HepG2 (cell line): Measurements from ENCODE around the gene URGCP. TPM values are rescaled to one million over a fixed set of nuclear protein-coding genes. Genes with fewer than 3 reads are reported as not detected.

Experiments used
- ATAC-seq: fragments of 200-7000 bp; cut with Tn5 transposase; 3 replicates; pipeline ENCODE4 v1.9.1; 2020; ENCODE audit warnings: mild to moderate bottlenecking, moderate library complexity
- BruUV-seq: library from RNA; stranded (reverse); fragments of 400-500 nt; replicated peaks from 2 replicates; lab custom pipeline; 2021; lab: Mats Ljungman, UMichigan
- CTCF ChIA-PET: fragments of 300-600 bp; formaldehyde crosslinking; extraction: SDS; loops from one replicate; lab custom pipeline; 2021; ENCODE audit warnings: low total read pairs, inconsistent platforms, low intra/inter-chr PET ratio; lab: Yijun Ruan, JAX
- POLR2A ChIA-PET: fragments of 350-600 bp; sonication (Branson Sonifier 250); formaldehyde crosslinking; loops from one replicate; lab custom pipeline; 2020; ENCODE audit warnings: antibody characterized with exemption, inconsistent platforms; lab: Yijun Ruan, JAX
- DNase-seq: peaks from one replicate; pipeline ENCODE4 v3.0.0-alpha.2; 2015; ENCODE audit warnings: low spot score
- FAIRE-seq: peaks from 3 replicates; lab custom pipeline; 2011; peaks lifted over from hg19 to GRCh38; lab: Jason Lieb, UNC
- H2AFZ ChIP-seq: one replicate; pipeline ENCODE4 v1.6.1; 2011; ENCODE audit warnings: low read length, inconsistent platforms
- H3K27ac ChIP-seq: fragments of 300-600 bp; 3 replicates; pipeline ENCODE4 v1.8.0; 2011; ENCODE audit warnings: mixed run types, mild to moderate bottlenecking, mixed read lengths, low read length, inconsistent platforms; ENCODE audit not compliant: insufficient read depth; ENCODE audit errors: extremely low read length
- H3K27me3 ChIP-seq, 2 experiments: fragments of 200-600 bp in 1 of 2; 2 replicates in 1 of 2; 3 replicates in 1 of 2; pipeline versions ENCODE4 v1.6.0 to v1.8.0; 2011; ENCODE audit warnings: low read length in 2 of 2, mild to moderate bottlenecking in 2 of 2, moderate library complexity in 2 of 2, inconsistent platforms in 1 of 2; ENCODE audit not compliant: insufficient read depth in 2 of 2, control insufficient read depth in 1 of 2
- H3K36me3 ChIP-seq, 2 experiments: fragments of 200-600 bp in 1 of 2; replicated peaks in 1 of 2; 2 replicates in 1 of 2; 3 replicates in 1 of 2; pipeline versions ENCODE4 v1.5.1 to v1.8.0; 2011; ENCODE audit warnings: low read length in 2 of 2, inconsistent platforms in 1 of 2; ENCODE audit not compliant: insufficient read depth in 2 of 2, control insufficient read depth in 1 of 2
- H3K4me1 ChIP-seq: 2 replicates; pipeline ENCODE4 v1.5.1; 2012; ENCODE audit warnings: low read length, inconsistent platforms; ENCODE audit not compliant: insufficient read depth
- H3K4me2 ChIP-seq: 2 replicates; pipeline ENCODE4 v1.6.0; 2011; ENCODE audit warnings: low read depth, low read length, inconsistent platforms
- H3K4me3 ChIP-seq, 3 experiments: fragments of 200-600 bp in 1 of 3; sonication (generic), shearing (Covaris generic) in 1 of 3; replicated peaks in 1 of 3; 2 replicates each; pipeline ENCODE4 v1.5.1; 2011 to 2016; ENCODE audit warnings: low read length in 3 of 3, inconsistent platforms in 2 of 3, low read depth in 2 of 3, mild to moderate bottlenecking in 2 of 3, control low read depth in 1 of 3, mixed read lengths in 1 of 3; ENCODE audit not compliant: insufficient read depth in 1 of 3
- H3K79me2 ChIP-seq: one replicate; pipeline ENCODE4 v1.6.1; 2011; ENCODE audit warnings: low read length, inconsistent platforms; ENCODE audit not compliant: insufficient read depth
- H3K9ac ChIP-seq: 2 replicates; pipeline ENCODE4 v1.6.0; 2011; ENCODE audit warnings: mild to moderate bottlenecking, low read depth, low read length, inconsistent platforms; ENCODE audit not compliant: insufficient read depth
- H3K9me3 ChIP-seq: 2 replicates; pipeline ENCODE4 v1.5.1; 2012; ENCODE audit warnings: mild to moderate bottlenecking, low read length
- H4K20me1 ChIP-seq: 2 replicates; pipeline ENCODE4 v1.6.0; 2011; ENCODE audit warnings: inconsistent platforms, mild to moderate bottlenecking, low read length, moderate library complexity; ENCODE audit not compliant: insufficient read depth
- LRRFIP1 ChIP-seq: sonication (generic); formaldehyde crosslinking; conservative IDR thresholded peaks from 2 replicates; pipeline ENCODE4 v1.4.0; 2020; ENCODE audit warnings: missing genetic modification reagents
- WGBS: methylation state at CpG from one replicate; pipeline ENCODE4 v1.1.6; 2017; ENCODE audit warnings: low lambda C conversion rate; 5-methylcytosine and 5-hydroxymethylcytosine counted together
- in situ Hi-C: cut with HindIII; loops from 2 replicates; pipeline ENCODE4 v1.10.0; 2017; ENCODE audit warnings: low pct_unique_long_range_greater_than_20kb; ENCODE audit not compliant: extremely low pct_ligation_motif_present
- intact Hi-C: fragments of 100-400 bp; cut with micrococcal nuclease; formaldehyde crosslinking; loops from one replicate; pipeline ENCODE4 v1.10.0; 2022; ENCODE audit not compliant: unreplicated experiment
- polyA plus RNA-seq, 8 experiments: library from polyadenylated mRNA; depleted of rRNA in 3 of 8; stranded (reverse) in 7 of 8; unstranded in 1 of 8; fragments of >200 nt; fragmentation: Illumina TruSeq in 4 of 8; extraction: Trizol in 4 of 8; gene quantifications; 2 replicates each; pipeline versions ENCODE4 v1.2.1 to v1.2.3, GENCODE V29; 2011 to 2016; ENCODE audit warnings: low read depth in 4 of 8, missing spikeins in 1 of 8, mixed read lengths in 1 of 8; ENCODE audit not compliant: insufficient read depth in 1 of 8
- total RNA-seq, 5 experiments: library from RNA; depleted of rRNA; stranded (reverse); fragments of >200 nt; fragmentation: Illumina TruSeq; extraction: Trizol; gene quantifications; 2 replicates each; pipeline ENCODE4 v1.2.3, GENCODE V29; 2016; ENCODE audit warnings: low read depth in 1 of 5
- TF ChIP-seq, protein P1 (sequence below): sonication (generic); formaldehyde crosslinking; IDR thresholded peaks from 2 replicates; pipeline ENCODE4 v1.4.0; 2020; ENCODE audit warnings: missing genetic modification reagents

Gene URGCP
- total and polyA plus RNA-seq, 2 of the 13 experiments (the other 11 are each of a cell fraction or from before 2014, with no cell fraction given): 22.3 to 25.8 TPM

DNA sequence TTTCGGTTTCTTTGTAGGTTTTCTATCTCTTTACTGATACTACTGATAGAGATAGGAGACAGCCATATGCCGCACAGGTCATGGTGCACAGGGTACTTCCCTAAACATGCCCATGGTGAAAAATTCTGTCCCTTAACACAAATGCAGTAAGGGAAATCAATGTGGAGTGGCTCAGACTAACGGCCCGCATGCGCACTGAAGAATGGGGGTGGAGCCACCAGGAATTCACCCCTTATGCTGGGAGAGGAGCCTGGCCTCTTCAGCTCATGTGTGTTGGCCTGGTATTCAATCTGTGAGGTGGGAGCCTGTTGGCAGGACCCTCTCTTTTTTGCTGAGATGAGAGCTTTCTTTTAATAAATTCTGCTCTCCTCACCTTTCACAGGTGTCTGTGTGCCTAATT lies 8.4 kb upstream of the URGCP start:
- CTCF ChIA-PET: no interaction called here
- Histone ChIP-seq H3K9me3 (no peaks in the 10 kb centered on the region), H4K20me1 (no peaks in the 10 kb centered on the region), H3K79me2 (no peaks in the 10 kb centered on the region), H3K27ac (no peak overlapping the region), H3K9ac (no peak overlapping the region), H3K4me3 (no peak overlapping the region), H3K36me3 (no peaks in the 10 kb centered on the region), H2AFZ (no peak overlapping the region), H3K27me3 (no peaks in the 10 kb centered on the region), H3K4me2 (no peak overlapping the region), H3K4me1 (no peaks in the 10 kb centered on the region)
- DNase-seq (no peak), FAIRE-seq (no peak), ATAC-seq (no peak)
- BruUV-seq: no TSS peak
- 68% methylated on average over 5 of the region's 5 CpGs for WGBS
- POLR2A ChIA-PET: no interaction called here
- in situ Hi-C loops (no loop called here), intact Hi-C loops (no loop called here)
- TF ChIP-seq, protein P1, sequence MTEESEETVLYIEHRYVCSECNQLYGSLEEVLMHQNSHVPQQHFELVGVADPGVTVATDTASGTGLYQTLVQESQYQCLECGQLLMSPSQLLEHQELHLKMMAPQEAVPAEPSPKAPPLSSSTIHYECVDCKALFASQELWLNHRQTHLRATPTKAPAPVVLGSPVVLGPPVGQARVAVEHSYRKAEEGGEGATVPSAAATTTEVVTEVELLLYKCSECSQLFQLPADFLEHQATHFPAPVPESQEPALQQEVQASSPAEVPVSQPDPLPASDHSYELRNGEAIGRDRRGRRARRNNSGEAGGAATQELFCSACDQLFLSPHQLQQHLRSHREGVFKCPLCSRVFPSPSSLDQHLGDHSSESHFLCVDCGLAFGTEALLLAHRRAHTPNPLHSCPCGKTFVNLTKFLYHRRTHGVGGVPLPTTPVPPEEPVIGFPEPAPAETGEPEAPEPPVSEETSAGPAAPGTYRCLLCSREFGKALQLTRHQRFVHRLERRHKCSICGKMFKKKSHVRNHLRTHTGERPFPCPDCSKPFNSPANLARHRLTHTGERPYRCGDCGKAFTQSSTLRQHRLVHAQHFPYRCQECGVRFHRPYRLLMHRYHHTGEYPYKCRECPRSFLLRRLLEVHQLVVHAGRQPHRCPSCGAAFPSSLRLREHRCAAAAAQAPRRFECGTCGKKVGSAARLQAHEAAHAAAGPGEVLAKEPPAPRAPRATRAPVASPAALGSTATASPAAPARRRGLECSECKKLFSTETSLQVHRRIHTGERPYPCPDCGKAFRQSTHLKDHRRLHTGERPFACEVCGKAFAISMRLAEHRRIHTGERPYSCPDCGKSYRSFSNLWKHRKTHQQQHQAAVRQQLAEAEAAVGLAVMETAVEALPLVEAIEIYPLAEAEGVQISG: no peak
- no peak for TF ChIP-seq LRRFIP1
